ENCODE data around the gene HPCA. TPM values are rescaled to one million over a fixed set of nuclear protein-coding genes. Genes with fewer than 3 reads are reported as not detected.

The HPCA gene
- polyA plus RNA-seq, 1 donor (not counting 4 experiments of a cell fraction or from before 2014, with no cell fraction given), result not detected

GRCh38 chr1:32863218-32863880 lies 22.9 kb upstream of the HPCA start:
- Histone ChIP-seq H2AFZ (ENCODE audit: control insufficient read depth, low read length) (no peak overlapping the region), H3K4me1 (ENCODE audit: control insufficient read depth, extremely low read depth, insufficient read depth, low read length) (peaks cover 14% of the 10 kb centered on the region), H4K20me1 (ENCODE audit: control insufficient read depth, extremely low read depth, insufficient read depth, low read length) (no peaks in the 10 kb centered on the region), H3K36me3 (ENCODE audit: control insufficient read depth in 2 of 2, extremely low read depth in 1 of 2, insufficient read depth in 2 of 2, low read length in 2 of 2) (peaks cover 0 to 2% of the 10 kb centered on the region in 2 experiments), H3K27me3 (ENCODE audit: control insufficient read depth, extremely low read depth, insufficient read depth, low read length) (no peaks in the 10 kb centered on the region), H3K9ac (ENCODE audit: control insufficient read depth, extremely low read depth, insufficient read depth, low read length) (no peak overlapping the region), H3K4me2 (ENCODE audit: control insufficient read depth, extremely low read depth, insufficient read depth, low read depth, low read length) (no peak overlapping the region), H3K79me2 (ENCODE audit: control insufficient read depth, insufficient read depth, low read length) (no peaks in the 10 kb centered on the region), H3K9me3 (ENCODE audit: control insufficient read depth, low read depth, low read length) (no peaks in the 10 kb centered on the region), H3K4me3 (ENCODE audit: control insufficient read depth in 2 of 3, extremely low read depth in 1 of 3, insufficient read depth in 2 of 3, low read depth in 1 of 3, low read length in 3 of 3) (no peak overlapping the region), H3K27ac (ENCODE audit: control insufficient read depth, insufficient read depth, low read length) (no peak overlapping the region), H3K9me1 (ENCODE audit: control insufficient read depth, extremely low read depth, insufficient read depth, low read length) (no peaks in the 10 kb centered on the region)
- DNase-seq (ENCODE audit: low read depth, low spot score) (no peak), FAIRE-seq (no peak)
- dilution Hi-C loops (cut with MboI; ENCODE audit: extremely low pct_ligation_motif_present, low sequenced_read_pairs), result no loop called here
- no peak for TF ChIP-seq CTCF (optimal IDR thresholded peaks at IDR 0.05 in 1 of 3, IDR thresholded peaks at IDR 0.05 in 1 of 3, conservative IDR thresholded peaks at IDR 0.05 in 1 of 3; ENCODE audit: extremely low read depth in 1 of 3, insufficient read depth in 2 of 3, low read length in 3 of 3)
- TF ChIP-seq EZH2 (IDR thresholded peaks at IDR 0.05; ENCODE audit: low read length), result no peak

- no peak for DNase-seq (ENCODE audit: low read depth, low spot score)
- H3K79me2 ChIP-seq (ENCODE audit: control insufficient read depth, insufficient read depth, low read length), result no peaks in the 10 kb centered on the region
- H3K27ac ChIP-seq (ENCODE audit: control insufficient read depth, insufficient read depth, low read length), result no peak overlapping the region
- H4K20me1 ChIP-seq (ENCODE audit: control insufficient read depth, extremely low read depth, insufficient read depth, low read length), result no peaks in the 10 kb centered on the region
- peaks cover 0 to 2% of the 10 kb centered on the region in 2 experiments for H3K36me3 ChIP-seq (ENCODE audit: control insufficient read depth in 2 of 2, extremely low read depth in 1 of 2, insufficient read depth in 2 of 2, low read length in 2 of 2)
- FAIRE-seq, result no peak
- no peaks in the 10 kb centered on the region for H3K9me3 ChIP-seq (ENCODE audit: control insufficient read depth, low read depth, low read length)
- no peak overlapping the region for H3K9ac ChIP-seq (ENCODE audit: control insufficient read depth, extremely low read depth, insufficient read depth, low read length)
- no peaks in the 10 kb centered on the region for H3K27me3 ChIP-seq (ENCODE audit: control insufficient read depth, extremely low read depth, insufficient read depth, low read length)
- TF ChIP-seq EZH2 (IDR thresholded peaks at IDR 0.05; ENCODE audit: low read length) (no peak), CTCF (optimal IDR thresholded peaks at IDR 0.05 in 1 of 3, IDR thresholded peaks at IDR 0.05 in 1 of 3, conservative IDR thresholded peaks at IDR 0.05 in 1 of 3; ENCODE audit: extremely low read depth in 1 of 3, insufficient read depth in 2 of 3, low read length in 3 of 3) (no peak)
- H3K9me1 ChIP-seq (ENCODE audit: control insufficient read depth, extremely low read depth, insufficient read depth, low read length), result no peaks in the 10 kb centered on the region
- no peak overlapping the region for H3K4me3 ChIP-seq (ENCODE audit: control insufficient read depth in 2 of 3, extremely low read depth in 1 of 3, insufficient read depth in 2 of 3, low read depth in 1 of 3, low read length in 3 of 3)
- H3K4me1 ChIP-seq (ENCODE audit: control insufficient read depth, extremely low read depth, insufficient read depth, low read length), result peaks cover 13% of the 10 kb centered on the region
- no peak overlapping the region for H3K4me2 ChIP-seq (ENCODE audit: control insufficient read depth, extremely low read depth, insufficient read depth, low read depth, low read length)
- dilution Hi-C loops (cut with MboI; ENCODE audit: extremely low pct_ligation_motif_present, low sequenced_read_pairs), result no loop called here
- no peak overlapping the region for H2AFZ ChIP-seq (ENCODE audit: control insufficient read depth, low read length)
Measured at GRCh38 chr1:32863881-32864245, 22.4 kb upstream of the HPCA start.
